Stomach (tissue), 4 donors: Measurements from ENCODE around the gene NPAT.

Experiments
- POLR2A ChIP-seq, 4 donors: fragments of 450-650 bp; IDR thresholded peaks; one replicate each; pipeline ENCODE4 v1.6.1; 2016; ENCODE audit warnings: antibody characterized with exemption in 4 of 4, control low read depth in 2 of 4, mild to moderate bottlenecking in 1 of 4, moderate library complexity in 1 of 4
- TF ChIP-seq, protein P1 (sequence below), 7 experiments: fragments of 450-650 bp in 4 of 7; fragments of 200-600 bp in 3 of 7; sonication (generic) in 3 of 7; IDR thresholded peaks; one replicate each; pipeline ENCODE4 v1.5.1; 2016 to 2019; ENCODE audit warnings: antibody characterized with exemption in 7 of 7, control low read depth in 2 of 7, mild to moderate bottlenecking in 1 of 7

GRCh38 chr11:108121274-108122155 is 100.9 kb downstream of the NPAT start, which contains the start of gene ACAT1:
- TF ChIP-seq, protein P1, sequence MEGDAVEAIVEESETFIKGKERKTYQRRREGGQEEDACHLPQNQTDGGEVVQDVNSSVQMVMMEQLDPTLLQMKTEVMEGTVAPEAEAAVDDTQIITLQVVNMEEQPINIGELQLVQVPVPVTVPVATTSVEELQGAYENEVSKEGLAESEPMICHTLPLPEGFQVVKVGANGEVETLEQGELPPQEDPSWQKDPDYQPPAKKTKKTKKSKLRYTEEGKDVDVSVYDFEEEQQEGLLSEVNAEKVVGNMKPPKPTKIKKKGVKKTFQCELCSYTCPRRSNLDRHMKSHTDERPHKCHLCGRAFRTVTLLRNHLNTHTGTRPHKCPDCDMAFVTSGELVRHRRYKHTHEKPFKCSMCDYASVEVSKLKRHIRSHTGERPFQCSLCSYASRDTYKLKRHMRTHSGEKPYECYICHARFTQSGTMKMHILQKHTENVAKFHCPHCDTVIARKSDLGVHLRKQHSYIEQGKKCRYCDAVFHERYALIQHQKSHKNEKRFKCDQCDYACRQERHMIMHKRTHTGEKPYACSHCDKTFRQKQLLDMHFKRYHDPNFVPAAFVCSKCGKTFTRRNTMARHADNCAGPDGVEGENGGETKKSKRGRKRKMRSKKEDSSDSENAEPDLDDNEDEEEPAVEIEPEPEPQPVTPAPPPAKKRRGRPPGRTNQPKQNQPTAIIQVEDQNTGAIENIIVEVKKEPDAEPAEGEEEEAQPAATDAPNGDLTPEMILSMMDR (IDR thresholded peaks at IDR 0.05) = peak in 5 of 7 experiments; percentile 19 to 65 (median 29)
- peak in 2 of 4 donors; percentile 65 to 79 for TF ChIP-seq POLR2A (IDR thresholded peaks at IDR 0.05)
